GM21447 (cell line): ENCODE measurements around the gene GLB1L.
A peak's percentile ranks its signal among the peaks of the same experiment; 100 is the strongest.
"Not testable (repeated sequence)": the region's sequence is repeated elsewhere in the genome, so short reads cannot be mapped to it uniquely, and the experiment has no call there.

Source experiments
- ATAC-seq: cut with Tn5 transposase; IDR thresholded peaks from one replicate; pipeline ENCODE4 v1.9.1; 2021; ENCODE audit not compliant: unreplicated experiment

GLB1L gene

DNA sequence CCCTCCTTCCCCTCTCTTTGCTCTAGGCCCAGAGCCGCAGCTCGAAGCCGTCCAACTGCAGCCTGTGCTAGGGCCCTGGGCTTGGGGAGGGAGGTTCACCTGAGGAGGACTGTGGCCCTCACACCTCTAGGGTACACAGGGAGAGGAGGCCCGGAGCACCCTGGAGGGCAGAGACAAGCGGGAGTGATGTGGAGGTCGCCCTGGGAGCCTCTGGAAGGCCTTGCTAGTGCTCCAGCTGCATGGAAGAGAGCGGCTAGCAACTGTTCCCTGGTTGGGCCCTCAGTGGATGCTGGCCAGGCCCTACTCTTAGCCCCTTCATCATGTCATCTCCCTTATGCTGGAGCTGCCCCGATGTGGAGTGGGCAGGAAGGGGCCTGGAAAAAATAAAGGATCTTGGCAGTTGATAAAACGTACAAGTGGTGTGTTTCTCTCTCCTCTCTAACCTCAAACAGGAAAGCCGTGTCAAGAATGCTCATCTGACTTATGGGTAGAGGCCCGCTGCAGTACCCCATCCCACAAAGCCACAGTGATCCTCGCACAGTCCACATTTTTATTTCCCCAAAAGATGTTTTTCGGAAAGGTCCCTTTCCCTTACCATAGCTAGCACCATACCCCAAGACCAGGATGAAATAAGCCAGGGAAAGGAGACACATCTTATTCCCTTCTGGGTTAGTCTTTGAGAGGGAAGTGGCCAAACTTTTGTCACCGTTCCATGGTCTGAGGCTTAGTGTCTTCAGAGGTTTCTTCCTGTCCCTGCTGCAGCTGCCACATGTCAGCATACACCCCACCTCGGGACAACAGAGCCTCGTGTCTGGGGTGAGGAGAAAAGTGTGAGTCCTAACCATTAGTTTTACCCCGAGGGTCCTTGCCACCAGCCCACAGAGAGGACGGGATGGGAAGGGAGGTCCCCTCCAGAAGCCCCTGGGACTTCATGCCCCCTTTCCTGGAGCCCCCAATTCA lies 35.7 kb downstream of the GLB1L start:
- no peak for ATAC-seq

DNA sequence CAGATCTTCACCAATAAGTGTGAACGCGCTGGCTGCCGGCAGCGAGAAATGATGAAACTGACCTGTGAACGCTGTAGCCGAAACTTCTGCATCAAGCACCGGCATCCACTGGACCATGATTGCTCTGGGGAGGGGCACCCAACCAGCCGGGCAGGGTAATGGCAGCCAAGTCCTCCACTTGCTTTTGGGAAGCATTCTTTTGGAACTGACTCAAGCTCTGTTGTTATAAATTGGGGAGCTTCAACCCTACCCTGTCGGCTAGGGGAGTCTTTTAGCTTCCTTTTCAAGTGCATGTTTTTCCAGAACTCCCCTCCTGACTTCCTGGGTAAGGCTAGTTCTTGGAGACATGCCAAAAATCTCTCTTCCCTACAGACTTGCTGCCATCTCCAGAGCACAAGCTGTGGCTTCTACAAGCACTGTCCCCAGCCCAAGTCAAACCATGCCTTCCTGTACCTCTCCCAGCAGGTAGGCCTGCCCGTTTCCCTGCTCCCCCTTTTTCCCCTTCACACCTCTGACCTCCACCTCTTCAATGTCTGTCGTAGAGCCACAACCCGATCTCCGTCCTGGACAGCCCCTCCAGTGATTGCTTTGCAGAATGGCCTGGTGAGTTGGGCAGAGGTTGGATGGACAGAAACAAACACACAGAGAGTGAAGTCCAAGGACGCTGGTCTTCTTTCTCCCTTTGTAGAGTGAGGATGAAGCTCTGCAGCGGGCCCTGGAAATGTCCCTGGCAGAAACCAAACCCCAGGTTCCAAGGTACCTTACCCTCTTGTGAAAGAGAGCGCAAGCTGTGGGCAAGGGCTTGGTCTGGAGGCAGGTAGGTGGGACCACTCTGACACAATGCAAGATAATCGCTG lies 37.1 kb downstream of the GLB1L start:
- ATAC-seq: no peak

DNA sequence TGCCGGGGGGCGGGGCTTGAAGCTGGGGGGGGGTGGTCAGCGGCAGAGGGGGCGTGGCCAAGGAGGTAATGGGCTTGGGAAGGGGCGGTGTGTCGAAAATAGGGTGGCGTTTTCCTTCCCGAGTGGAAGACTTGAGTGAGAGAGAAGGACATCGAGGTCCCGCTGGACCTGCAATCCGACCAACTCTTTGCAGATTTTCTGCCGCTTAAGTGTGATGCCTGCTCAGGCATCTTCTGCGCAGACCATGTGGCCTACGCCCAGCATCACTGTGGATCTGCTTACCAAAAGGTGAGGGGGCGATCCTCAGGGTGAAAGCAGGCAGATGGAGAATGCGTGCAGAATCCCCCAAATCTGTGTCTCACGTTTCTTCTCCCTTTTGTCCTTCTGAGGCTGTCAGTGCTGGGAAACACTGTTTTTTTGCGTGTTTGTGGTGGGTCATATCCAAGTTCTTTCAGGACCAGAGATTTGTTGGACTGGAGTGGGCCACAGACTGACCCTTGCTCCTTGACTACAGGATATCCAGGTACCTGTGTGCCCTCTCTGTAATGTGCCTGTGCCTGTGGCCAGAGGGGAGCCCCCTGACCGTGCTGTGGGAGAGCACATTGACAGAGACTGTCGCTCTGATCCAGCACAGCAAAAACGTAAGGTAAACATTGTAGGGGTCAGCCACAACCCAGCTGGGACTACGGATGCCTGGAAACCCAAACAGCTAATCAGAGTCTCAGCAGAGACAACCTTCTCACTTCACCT lies 37.9 kb downstream of the GLB1L start:
- ATAC-seq: no peak

DNA sequence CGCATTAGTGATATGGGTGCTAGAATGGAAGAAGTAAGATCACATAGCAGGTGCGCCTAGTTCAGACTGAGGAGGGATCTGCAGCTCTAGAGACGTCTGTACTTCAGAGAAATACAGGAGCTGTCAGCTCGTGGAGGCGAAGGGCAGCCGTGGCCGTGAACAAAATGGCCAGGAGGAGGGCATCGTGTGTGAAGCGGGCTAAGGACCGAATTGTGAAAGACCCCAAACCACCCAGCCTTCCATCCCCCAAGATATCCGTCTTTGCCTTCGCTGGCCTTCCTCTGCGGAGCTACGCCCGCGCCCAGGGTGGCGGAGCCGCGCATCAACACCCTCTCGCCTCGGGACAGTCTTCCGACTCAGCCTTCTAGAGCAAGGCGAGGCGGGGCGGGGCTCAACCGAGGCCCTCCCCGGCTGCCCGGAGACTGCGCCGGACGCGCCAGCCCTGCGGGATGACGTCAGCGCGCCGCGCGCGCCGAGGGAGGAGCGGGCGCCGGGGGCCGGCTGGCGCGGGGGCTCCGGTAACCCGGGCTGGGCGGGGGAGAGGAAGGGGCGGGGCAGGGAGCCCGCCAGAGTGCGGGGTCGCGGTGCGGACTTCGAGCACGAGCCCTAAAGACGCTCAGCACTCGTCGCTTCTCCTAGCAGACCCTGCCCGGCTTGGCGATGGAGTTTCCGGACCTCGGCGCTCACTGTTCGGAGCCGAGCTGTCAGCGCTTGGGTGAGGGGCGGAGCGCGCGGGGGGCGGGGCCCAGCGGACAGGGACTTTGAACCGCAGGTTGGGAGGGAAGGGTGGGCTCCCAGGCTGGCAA lies 38.7 kb downstream of the GLB1L start, which contains the start of gene ZFAND2B:
Gene ZFAND2B (plus strand): TSS at position 455 of the 806 bp plus-strand sequence. CDS start 206 bp downstream, at position 661.
- peak; percentile 96 for ATAC-seq

DNA sequence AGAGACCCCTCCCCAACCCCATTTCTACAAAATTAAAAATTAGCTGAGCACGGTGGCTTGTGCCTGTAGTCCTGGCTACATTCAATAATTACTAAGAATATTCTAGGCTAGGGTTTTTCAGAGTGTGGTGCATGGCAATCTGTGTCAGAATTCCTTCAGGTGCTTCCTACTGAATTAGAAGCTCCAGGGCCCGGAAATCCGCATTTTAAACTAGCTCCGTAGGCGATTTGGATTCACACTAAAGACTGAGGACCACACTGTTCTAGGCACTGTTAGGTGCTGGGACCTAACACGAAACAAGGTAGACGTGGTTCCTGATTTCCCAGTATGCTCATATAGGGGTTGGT lies 39.3 kb downstream of the GLB1L start:
- no peak for ATAC-seq

DNA sequence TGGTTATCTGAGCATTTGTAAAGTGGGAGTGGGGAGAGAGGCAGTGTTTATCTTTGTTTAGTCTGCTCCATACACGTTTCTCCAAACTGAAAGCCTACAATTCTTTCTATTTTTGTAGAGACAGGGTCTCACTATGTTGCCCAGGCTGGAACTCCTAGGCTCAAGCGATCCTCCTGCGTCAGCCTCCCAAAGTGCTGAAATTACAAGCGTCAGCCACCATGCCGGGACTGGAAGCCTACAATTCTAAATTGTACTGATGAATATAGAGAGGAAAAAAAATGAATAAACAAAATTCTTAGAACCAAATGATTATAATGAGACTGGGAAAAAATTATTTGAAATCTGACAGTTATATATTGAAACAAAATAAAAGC lies 40.1 kb downstream of the GLB1L start:
- ATAC-seq: no peak

DNA sequence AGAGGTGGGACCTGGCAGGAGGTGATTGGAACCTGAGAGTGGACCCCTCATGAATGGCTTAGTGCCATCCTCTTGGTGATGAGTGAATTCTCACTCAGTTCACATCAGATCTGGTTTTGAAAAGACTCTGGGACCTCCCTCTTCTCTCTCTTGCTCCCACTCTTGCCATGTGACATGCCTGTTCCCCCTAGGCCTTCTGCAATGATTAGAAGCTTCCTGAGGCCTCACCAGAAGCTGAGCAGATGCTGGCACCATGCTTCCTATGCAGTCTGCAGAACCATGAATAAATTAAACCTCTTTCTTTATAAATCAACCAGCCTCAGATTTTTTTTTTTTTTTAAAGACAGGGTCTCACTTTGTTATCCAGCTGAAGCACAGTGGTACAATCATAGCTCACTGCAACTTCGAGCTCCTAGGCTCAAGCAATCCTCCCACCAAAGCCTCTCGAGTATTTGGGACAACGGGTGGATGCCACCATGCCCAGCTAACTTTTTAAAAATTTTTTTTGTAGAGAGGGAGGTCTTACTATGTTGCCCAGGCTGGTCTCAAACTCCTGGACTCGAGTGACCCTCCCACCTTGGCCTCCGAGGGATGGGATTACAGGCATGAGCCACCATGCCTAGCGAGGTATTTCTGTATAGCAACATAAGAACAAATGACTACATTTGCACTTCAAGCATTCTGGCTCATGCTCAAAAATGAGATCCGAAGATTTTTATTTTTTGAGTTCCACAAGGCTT lies 40.6 kb downstream of the GLB1L start:
- ATAC-seq: no peak

DNA sequence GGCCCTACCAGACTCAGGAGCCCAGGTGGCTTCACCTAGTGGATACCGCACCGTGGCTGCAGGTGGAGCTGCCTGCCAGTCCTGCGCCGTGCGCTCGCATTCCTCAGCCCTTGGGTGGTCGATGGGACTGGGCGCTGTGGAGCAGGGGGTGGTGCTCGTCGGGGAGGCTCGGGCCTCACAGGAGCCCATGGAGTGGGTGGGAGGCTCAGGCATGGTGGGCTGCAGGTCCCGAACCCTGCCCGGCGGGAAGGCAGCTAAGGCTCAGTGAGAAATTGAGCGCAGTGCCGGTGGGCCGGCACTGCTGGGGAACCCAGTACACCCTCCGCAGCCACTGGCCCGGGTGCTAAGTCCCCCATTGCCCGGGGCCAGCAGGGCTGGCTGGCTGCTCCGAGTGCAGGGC lies 43.9 kb downstream of the GLB1L start:
- ATAC-seq: not testable (repeated sequence)

DNA sequence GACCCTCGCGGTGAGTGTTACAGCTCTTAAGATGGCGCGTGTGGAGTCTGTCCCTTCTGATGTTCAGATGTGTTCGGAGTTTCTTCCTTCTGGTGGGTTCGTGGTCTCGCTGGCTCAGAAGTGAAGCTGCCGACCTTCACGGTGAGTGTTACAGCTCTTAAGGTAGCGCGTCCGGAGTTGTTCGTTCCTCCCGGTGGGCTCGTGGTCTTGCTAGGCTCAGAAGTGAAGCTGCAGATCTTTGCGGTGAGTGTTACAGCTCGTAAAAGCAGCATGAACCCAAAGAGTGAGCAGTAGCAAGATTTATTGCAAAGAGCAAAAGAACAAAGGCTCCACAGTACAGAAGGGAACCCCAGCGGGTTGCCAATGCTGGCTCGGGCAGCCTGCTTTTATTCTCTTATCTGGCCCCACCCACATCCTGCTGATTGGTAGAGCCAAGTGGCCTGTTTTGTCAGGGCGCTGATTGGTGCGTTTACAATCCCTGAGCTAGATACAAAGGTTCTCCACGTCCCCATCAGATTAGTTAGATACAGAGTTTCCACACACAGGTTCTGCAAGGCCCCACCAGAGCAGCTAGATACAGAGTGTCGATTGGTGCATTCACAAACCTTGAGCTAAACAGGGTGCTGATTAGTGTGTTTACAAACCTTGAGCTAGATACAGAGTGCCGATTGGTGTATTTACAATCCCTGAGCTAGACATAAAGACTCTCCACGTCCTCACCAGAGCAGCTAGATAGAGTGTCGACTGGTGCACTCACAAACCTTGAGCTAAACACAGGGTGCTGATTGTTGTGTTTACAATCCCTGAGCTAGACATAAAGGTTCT lies 44.5 kb downstream of the GLB1L start:
- ATAC-seq: not testable (repeated sequence)

DNA sequence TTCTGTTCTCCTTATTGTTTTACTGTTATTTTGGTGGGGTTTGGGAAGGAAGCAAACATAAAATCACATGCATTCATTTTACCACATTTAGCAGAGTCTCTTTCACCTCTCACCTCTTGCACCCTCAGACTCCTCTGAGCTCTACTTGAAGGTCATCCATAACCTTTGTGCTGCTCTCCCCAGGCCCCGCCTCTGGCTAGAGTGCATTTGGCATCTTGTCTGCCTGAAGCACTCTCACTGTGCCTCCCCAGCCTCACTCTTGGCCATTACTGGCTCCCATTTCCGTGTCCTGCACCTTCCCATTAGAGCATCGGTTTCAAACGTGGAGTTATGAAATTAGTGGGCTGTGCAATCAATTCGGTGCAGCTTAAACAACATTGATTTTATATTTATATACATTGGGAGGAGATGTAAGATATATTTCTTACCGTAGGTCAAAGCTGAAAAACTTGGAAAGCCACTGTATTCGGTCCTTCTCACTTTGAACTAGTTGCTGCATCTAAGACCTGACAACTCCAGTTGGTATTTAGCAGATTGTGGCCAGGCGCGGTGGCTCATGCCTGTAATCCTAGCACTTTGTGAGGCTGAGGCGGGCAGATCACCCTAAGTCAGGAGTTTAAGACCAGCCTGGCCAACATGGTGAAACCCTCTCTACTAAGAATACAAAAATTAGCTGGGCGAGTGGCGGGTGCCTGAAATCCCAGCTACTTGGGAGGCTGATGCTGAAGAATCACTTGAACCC lies 45.6 kb downstream of the GLB1L start:
- no peak for ATAC-seq

DNA sequence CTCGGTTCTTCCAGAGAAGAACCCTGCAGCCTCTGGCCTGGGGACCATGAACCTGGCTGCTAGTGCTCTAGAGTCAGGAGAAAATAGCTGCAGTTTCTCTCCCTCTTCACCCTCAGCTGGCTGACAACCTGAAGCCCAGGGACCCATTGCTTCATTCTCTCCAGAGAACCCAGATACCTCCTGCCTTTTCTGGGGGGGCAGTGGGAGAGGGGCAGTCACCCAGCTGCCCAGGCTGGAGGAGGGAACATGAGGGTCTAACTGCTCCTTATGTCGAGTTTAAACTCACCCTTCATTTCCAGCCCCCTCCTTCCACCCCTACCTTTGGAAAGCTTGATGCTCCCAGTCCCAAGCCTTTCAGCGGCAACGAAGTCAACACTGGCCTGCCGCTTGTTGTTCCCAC lies 46.3 kb downstream of the GLB1L start:
- no peak for ATAC-seq

DNA sequence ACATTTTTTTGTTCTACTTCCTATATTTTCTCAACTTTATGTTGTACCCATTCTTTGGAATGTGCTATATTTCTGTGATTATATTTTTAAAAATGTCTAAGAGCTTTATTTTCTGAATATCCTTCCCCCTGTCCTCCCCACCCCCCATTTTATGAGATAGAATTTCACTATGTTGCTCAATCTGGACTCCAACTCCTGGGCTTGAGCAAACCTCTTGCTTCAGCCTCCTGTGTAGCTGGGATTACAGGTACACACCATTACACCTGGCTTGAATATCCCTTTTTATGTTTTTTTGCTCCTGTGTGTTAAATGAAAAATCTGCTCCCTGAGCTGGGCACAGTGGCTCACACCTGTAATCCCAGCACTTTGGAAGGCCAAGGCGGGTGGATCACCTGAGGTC lies 47.9 kb downstream of the GLB1L start:
- ATAC-seq: no peak

DNA sequence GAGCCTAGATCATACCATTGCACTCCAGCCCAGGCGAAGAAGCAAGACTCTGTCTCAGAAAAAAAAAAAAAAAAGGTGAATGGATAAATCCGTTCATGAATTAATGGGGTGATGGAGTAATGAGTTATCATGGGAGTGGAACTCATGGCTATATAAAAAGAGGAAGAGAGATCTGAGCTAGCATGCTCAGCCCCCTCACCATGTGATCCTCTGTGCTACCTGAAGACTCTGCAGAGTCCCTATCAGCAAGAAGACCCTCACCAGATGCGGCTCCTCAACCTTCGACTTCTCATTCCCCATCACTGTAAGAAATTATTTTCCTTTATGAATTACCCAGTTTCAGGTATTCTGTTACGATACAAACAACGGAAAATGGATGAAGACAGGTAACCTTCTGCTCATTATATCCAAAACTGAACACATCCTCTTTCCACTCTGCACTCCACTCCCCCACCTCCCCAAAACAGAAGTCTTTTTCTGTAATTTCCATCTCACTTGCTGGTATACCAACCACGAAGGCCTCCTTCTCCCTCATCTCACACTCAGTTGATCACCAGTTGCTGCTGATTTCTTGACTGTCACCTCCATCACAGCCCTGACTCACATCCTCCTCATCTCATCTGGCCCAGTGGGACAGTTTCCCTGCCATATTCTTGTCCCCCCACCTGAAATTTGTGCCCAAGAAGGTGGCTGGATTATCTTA lies 58.3 kb downstream of the GLB1L start:
- ATAC-seq: no peak
